ENCODE results near the gene LIMS2. TPM values are rescaled to one million over a fixed set of nuclear protein-coding genes. Genes with fewer than 3 reads are reported as not detected.

Gene LIMS2
- total RNA-seq, 2 donors from 2014 or later, result 9.6 to 21.4 TPM

DNA sequence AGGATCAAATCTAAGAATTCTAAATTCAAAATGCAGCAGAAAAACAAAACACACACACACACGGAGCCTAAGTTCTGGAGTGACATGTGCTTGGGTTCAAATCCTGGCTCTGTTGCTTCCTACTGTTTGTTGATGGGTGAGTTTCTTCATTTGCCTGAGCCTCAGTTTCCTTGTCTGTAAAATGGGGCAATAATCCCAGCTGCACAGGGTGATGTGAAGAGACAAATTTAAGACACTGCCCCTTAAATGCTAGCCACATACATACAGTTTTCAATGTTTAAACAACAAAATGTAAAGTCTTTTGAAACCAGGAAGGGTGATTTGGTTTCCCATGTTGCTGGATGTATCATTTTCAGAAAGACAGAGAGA lies 30.3 kb downstream of the LIMS2 start:
- H3K36me3 ChIP-seq (replicated peaks in 1 of 2; ENCODE audit: insufficient read depth in 1 of 2, low read depth in 2 of 2), result no peaks in the 10 kb centered on the region
- H3K9me3 ChIP-seq, result no peaks in the 10 kb centered on the region
- DNase-seq (no peak), ATAC-seq (no peak)
- 54 to 56% methylated on average over 1 of the region's 1 CpG for WGBS, 2 donors
- intact Hi-C loops (cut with DNase I), result no loop called here
- no peak overlapping the region for H3K4me3 ChIP-seq
- no peaks in the 10 kb centered on the region for H3K27me3 ChIP-seq
- peaks cover 8% of the 10 kb centered on the region for H3K4me1 ChIP-seq
- TF ChIP-seq, protein P1, sequence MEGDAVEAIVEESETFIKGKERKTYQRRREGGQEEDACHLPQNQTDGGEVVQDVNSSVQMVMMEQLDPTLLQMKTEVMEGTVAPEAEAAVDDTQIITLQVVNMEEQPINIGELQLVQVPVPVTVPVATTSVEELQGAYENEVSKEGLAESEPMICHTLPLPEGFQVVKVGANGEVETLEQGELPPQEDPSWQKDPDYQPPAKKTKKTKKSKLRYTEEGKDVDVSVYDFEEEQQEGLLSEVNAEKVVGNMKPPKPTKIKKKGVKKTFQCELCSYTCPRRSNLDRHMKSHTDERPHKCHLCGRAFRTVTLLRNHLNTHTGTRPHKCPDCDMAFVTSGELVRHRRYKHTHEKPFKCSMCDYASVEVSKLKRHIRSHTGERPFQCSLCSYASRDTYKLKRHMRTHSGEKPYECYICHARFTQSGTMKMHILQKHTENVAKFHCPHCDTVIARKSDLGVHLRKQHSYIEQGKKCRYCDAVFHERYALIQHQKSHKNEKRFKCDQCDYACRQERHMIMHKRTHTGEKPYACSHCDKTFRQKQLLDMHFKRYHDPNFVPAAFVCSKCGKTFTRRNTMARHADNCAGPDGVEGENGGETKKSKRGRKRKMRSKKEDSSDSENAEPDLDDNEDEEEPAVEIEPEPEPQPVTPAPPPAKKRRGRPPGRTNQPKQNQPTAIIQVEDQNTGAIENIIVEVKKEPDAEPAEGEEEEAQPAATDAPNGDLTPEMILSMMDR (IDR thresholded peaks at IDR 0.05), result no peak
- no peak for TF ChIP-seq POLR2A (IDR thresholded peaks at IDR 0.05)
- H3K27ac ChIP-seq, result no peak overlapping the region

- TF ChIP-seq, protein P1 (IDR thresholded peaks at IDR 0.05), result no peak
- no peak for TF ChIP-seq POLR2A (IDR thresholded peaks at IDR 0.05)
- intact Hi-C loops (cut with DNase I), result no loop called here
- H3K27ac ChIP-seq, result no peak overlapping the region
- no peaks in the 10 kb centered on the region for H3K9me3 ChIP-seq
- no peaks in the 10 kb centered on the region for H3K27me3 ChIP-seq
- no peak overlapping the region for H3K4me3 ChIP-seq
- H3K4me1 ChIP-seq, result peaks cover 3% of the 10 kb centered on the region
- ATAC-seq (no peak), DNase-seq (no peak)
- no peaks in the 10 kb centered on the region for H3K36me3 ChIP-seq (replicated peaks in 1 of 2; ENCODE audit: insufficient read depth in 1 of 2, low read depth in 2 of 2)
- WGBS, 2 donors, result 87 to 90% methylated on average over 12 to 19 of the region's 19 CpGs
Observed at GRCh38 chr2:127644066-127645025, 31.0 kb downstream of the LIMS2 start.

DNA sequence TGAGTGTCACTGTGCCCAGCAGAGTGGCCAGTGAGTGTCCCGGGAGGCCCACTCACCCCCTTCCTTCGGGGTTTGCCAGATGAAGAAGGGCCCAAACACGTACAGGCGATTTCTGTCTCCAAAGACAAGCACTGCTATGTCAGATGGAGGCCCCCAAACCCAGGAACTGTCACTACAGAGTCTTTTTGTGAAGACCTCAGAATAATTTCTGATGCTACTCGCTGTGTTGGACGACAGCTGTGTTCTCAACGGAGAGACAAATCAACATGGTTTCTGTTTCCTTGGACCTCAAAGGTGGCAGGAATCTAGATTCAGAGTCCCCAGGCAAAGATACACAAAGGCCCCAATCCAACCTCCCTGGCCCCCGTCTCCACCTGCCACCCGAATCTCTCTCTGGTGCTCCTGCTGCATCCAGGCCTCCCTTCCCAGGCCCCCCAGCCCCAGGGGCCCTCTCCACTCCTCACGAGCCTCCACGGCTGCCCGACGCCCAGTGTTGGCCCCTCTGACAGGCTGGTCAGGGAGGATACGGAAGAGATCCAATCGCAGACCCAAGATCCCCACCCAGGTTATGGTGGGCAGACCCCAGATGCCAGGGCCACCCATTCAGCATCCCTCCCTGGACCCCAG lies 31.8 kb downstream of the LIMS2 start:
- ATAC-seq, result no peak
- no peaks in the 10 kb centered on the region for H3K9me3 ChIP-seq
- H3K36me3 ChIP-seq (replicated peaks in 1 of 2; ENCODE audit: insufficient read depth in 1 of 2, low read depth in 2 of 2), result no peaks in the 10 kb centered on the region
- no peaks in the 10 kb centered on the region for H3K27me3 ChIP-seq
- H3K27ac ChIP-seq, result no peak overlapping the region
- H3K4me1 ChIP-seq, result no peaks in the 10 kb centered on the region
- H3K4me3 ChIP-seq, result no peak overlapping the region
- WGBS, 2 donors, result 88 to 89% methylated on average over 14 to 15 of the region's 15 CpGs
- TF ChIP-seq, protein P1 (IDR thresholded peaks at IDR 0.05), result no peak
- no peak for TF ChIP-seq POLR2A (IDR thresholded peaks at IDR 0.05)
- intact Hi-C loops (cut with DNase I), result no loop called here
- no peak for DNase-seq

DNA sequence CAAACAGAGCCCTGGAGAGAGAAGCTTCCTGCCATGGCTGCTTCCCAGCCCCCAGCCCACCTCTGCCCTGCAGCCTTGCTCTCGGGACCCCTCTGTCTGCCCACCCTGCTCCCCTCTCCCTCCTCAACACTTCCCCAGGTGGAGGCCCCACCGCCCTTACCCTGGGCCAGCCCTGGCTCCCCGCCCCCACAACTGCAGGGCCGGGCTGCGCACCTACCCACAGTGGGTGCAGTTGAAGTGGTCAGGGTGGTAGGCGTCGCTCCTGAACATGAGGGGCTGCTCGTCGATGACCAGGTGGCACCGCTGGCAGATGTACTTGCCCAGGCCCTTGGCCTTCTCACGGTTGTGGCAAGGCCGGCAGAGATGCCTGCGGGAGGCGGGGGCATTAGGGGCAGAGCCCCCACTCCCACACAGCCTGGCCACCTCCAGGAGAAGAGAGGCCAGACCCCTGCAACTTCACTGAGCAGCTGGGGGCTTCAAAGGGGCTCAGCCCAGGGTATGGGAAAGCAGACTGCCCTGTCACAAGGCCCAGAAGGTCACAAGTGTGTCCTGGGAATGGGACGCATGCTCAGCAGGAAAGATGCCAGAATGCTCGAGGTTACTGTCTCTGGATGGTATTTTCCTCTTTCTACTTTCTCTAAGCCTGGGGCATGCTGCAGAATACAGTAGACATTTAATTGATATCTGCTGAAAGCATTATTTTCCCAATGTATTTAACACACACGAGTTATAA lies 32.5 kb downstream of the LIMS2 start:
- no peak for DNase-seq
- intact Hi-C loops (cut with DNase I), result no loop called here
- Histone ChIP-seq H3K36me3 (replicated peaks in 1 of 2; ENCODE audit: insufficient read depth in 1 of 2, low read depth in 2 of 2) (no peaks in the 10 kb centered on the region), H3K27me3 (no peaks in the 10 kb centered on the region), H3K27ac (no peak overlapping the region), H3K4me3 (no peak overlapping the region), H3K4me1 (peaks cover 2% of the 10 kb centered on the region), H3K9me3 (no peaks in the 10 kb centered on the region)
- ATAC-seq, result no peak
- no peak for TF ChIP-seq POLR2A (IDR thresholded peaks at IDR 0.05)
- TF ChIP-seq, protein P1 (IDR thresholded peaks at IDR 0.05), result no peak
- WGBS, 2 donors, result 53 to 71% methylated on average over 4 to 14 of the region's 17 CpGs

Data from body of pancreas (tissue), 4 donors.